NCI-H2227 treated with DMSO at 0.1 percent for 48 hours (cell line): Measurements from ENCODE around the gene BMI1.
"Not testable (repeated sequence)": the region's sequence is repeated elsewhere in the genome, so short reads cannot be mapped to it uniquely, and the experiment has no call there.

Experiments
- DNase-seq: peaks from one replicate; lab custom pipeline; 2025; lab: John Stamatoyannopoulos, UW

The BMI1 gene

GRCh38 chr10:22320591-22321155, at the start of gene BMI1:
TSS of gene BMI1 (plus strand) at chr10:22321099. CDS start at chr10:22326450, 5,351 bp downstream.
- peak; percentile 28 for DNase-seq

- no peak for DNase-seq
These were observed 49.1 kb upstream of the BMI1 start for GRCh38 chr10:22271786-22272185.

GRCh38 chr10:22278441-22278782, 42.5 kb upstream of the BMI1 start:
- no peak for DNase-seq

- DNase-seq = no peak
These were observed 40.8 kb upstream of the BMI1 start for GRCh38 chr10:22280078-22280477.

GRCh38 chr10:22285130-22285529, 35.8 kb upstream of the BMI1 start:
- no peak for DNase-seq

GRCh38 chr10:22293747-22294404, 27.0 kb upstream of the BMI1 start:
- DNase-seq = no peak

GRCh38 chr10:22294694-22295093, 26.2 kb upstream of the BMI1 start:
- DNase-seq = no peak

- DNase-seq = no peak
These were observed 19.7 kb upstream of the BMI1 start for GRCh38 chr10:22301193-22301592.

GRCh38 chr10:22303461-22303860, 17.4 kb upstream of the BMI1 start:
- DNase-seq = no peak

GRCh38 chr10:22305721-22306120, 15.2 kb upstream of the BMI1 start:
- no peak for DNase-seq

- no peak for DNase-seq
These were observed 12.5 kb upstream of the BMI1 start for GRCh38 chr10:22308390-22308789.

- DNase-seq = no peak
These were observed 11.5 kb upstream of the BMI1 start for GRCh38 chr10:22309180-22310000.

GRCh38 chr10:22310012-22310411, 10.9 kb upstream of the BMI1 start:
- DNase-seq = not testable (repeated sequence)

- no peak for DNase-seq
These were observed 10.0 kb upstream of the BMI1 start for GRCh38 chr10:22310928-22311327.

- no peak for DNase-seq
These were observed 6.0 kb upstream of the BMI1 start for GRCh38 chr10:22314852-22315251.

- peak; percentile 77 for DNase-seq
These were observed 5.2 kb upstream of the BMI1 start for GRCh38 chr10:22315455-22316285.

GRCh38 chr10:22316286-22317075, 4.4 kb upstream of the BMI1 start, which contains the start of gene COMMD3:
TSS of gene COMMD3 (plus strand) at chr10:22316388. CDS start at chr10:22316418, 30 bp downstream.
- peak; percentile 77 for DNase-seq

GRCh38 chr10:22317076-22317370, 3.9 kb upstream of the BMI1 start:
- no peak for DNase-seq

GRCh38 chr10:22317771-22318565, 2.9 kb upstream of the BMI1 start:
- DNase-seq = no peak

GRCh38 chr10:22318772-22319171, 2.1 kb upstream of the BMI1 start:
- DNase-seq = no peak

- no peak for DNase-seq
These were observed 1.3 kb upstream of the BMI1 start for GRCh38 chr10:22319547-22319979.
